Stimulated activated CD8-positive, alpha-beta memory T cell treated with anti-CD3 and anti-CD28 coated beads, Interleukin-4, amount 100 ng/mL, for 1 hour (primary cell): ENCODE results near the gene XCL2.
"Not testable (repeated sequence)": the region's sequence is repeated elsewhere in the genome, so short reads cannot be mapped to it uniquely, and the experiment has no call there.

Experiments used
- DNase-seq, 2 donors: peaks; one replicate each; pipeline ENCODE4 v3.0.0-alpha.2; 2020; ENCODE audit warnings: low read depth in 2 of 2, low spot score in 1 of 2

Gene XCL2

GRCh38 chr1:168543840-168544498 is at the start of gene XCL2:
Gene XCL2, minus strand, starts transcription at chr1:168543997. Its CDS starts 33 bp downstream, at chr1:168543964.
- not testable (repeated sequence) for DNase-seq

GRCh38 chr1:168591641-168592250 is 47.9 kb upstream of the XCL2 start:
- no peak for DNase-seq

- no peak for DNase-seq
Measured at GRCh38 chr1:168591066-168591465, 47.3 kb upstream of the XCL2 start.

- no peak for DNase-seq
Measured at GRCh38 chr1:168589167-168589566, 45.4 kb upstream of the XCL2 start.

- DNase-seq: no peak
Measured at GRCh38 chr1:168585937-168586336, 42.1 kb upstream of the XCL2 start.

- DNase-seq: no peak
Measured at GRCh38 chr1:168585191-168585590, 41.4 kb upstream of the XCL2 start.

GRCh38 chr1:168583571-168583970 is 39.8 kb upstream of the XCL2 start:
- no peak for DNase-seq

GRCh38 chr1:168582688-168583336 is 39.0 kb upstream of the XCL2 start:
- no peak for DNase-seq

GRCh38 chr1:168581817-168582572 is 38.2 kb upstream of the XCL2 start:
- no peak for DNase-seq

GRCh38 chr1:168580991-168581390 is 37.2 kb upstream of the XCL2 start:
- DNase-seq: not testable (repeated sequence)

GRCh38 chr1:168580290-168580689 is 36.5 kb upstream of the XCL2 start:
- DNase-seq: not testable (repeated sequence)

GRCh38 chr1:168578531-168579185 is 34.9 kb upstream of the XCL2 start:
- DNase-seq: not testable (repeated sequence)

- DNase-seq: not testable (repeated sequence)
Measured at GRCh38 chr1:168576245-168576688, 32.5 kb upstream of the XCL2 start, which contains the start of gene XCL1. Gene XCL1, plus strand, starts transcription at chr1:168576605. Its CDS starts 33 bp downstream, at chr1:168576638.

- not testable (repeated sequence) for DNase-seq
Measured at GRCh38 chr1:168574234-168574633, 30.4 kb upstream of the XCL2 start.

GRCh38 chr1:168572633-168573032 is 28.8 kb upstream of the XCL2 start:
- no peak for DNase-seq

GRCh38 chr1:168570652-168571051 is 26.9 kb upstream of the XCL2 start:
- no peak for DNase-seq

GRCh38 chr1:168568346-168568745 is 24.5 kb upstream of the XCL2 start:
- no peak for DNase-seq

- no peak for DNase-seq
Measured at GRCh38 chr1:168567568-168567967, 23.8 kb upstream of the XCL2 start.

GRCh38 chr1:168567007-168567406 is 23.2 kb upstream of the XCL2 start:
- no peak for DNase-seq

GRCh38 chr1:168565825-168566224 is 22.0 kb upstream of the XCL2 start:
- DNase-seq: no peak

- no peak for DNase-seq
Measured at GRCh38 chr1:168561989-168562388, 18.2 kb upstream of the XCL2 start.
